HS-27A (cell line): Measurements from ENCODE around the gene ANKRD33B.
"Not testable (repeated sequence)": the region's sequence is repeated elsewhere in the genome, so short reads cannot be mapped to it uniquely, and the experiment has no call there.

ENCODE experiments used
- DNase-seq: peaks from one replicate; pipeline ENCODE4 v3.0.0-alpha.2; 2012; ENCODE audit warnings: low read depth, missing footprints

The ANKRD33B gene

DNA sequence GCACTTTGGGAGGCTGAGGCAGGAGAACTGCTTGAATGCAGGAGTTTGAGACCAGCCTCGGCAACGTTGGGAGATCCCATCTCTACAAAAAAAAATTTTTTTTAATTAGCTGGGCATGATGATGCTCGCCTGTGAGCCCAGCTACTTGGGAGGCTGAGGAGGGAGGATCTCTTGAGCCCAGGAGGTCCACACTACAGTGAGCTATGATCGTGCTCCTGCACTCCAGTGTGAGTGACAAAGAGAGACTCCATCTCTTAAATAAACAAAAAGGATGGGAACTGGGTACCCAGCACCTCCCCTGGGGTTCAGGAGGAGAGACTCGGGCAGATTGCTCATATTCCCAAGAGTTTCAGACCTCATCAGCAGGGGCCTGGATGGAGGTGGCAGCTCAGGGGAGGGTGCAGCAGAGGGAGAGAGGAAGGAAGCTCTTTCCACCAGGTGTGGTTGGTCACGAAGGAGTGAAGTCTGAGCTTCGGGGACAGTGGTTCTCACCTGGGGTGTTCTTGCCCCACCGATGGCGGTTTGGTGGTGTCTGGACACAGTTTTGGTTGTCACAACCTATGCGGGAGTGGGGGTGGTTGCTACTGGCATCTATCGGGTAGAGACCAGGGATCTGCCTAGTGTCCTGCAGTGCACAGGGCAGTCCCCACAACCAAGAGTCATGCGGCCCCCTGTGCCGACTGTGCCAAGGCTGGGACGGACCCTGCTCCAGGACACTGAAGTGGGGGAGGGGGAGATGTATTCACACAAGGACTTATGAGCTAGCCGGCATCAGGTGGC lies 72.7 kb downstream of the ANKRD33B start:
- DNase-seq, result no peak

DNA sequence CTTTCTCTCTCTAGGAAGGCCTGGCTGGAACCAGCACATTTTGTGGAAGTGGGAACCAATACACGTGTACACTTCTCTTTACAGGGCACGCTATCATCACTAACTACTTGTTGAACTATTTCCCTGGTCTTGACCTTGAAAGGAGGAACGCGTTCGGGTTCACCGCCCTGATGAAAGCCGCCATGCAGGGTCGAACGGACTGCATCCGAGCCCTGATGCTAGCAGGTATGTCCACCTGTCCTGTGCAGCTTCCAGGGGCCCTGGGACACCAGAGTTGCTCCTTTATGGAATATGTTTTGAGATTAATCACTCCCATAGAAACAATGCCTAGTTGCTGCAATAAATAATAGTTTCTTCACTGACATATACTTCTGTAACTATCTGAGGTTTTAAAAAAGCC lies 74.1 kb downstream of the ANKRD33B start:
- no peak for DNase-seq

DNA sequence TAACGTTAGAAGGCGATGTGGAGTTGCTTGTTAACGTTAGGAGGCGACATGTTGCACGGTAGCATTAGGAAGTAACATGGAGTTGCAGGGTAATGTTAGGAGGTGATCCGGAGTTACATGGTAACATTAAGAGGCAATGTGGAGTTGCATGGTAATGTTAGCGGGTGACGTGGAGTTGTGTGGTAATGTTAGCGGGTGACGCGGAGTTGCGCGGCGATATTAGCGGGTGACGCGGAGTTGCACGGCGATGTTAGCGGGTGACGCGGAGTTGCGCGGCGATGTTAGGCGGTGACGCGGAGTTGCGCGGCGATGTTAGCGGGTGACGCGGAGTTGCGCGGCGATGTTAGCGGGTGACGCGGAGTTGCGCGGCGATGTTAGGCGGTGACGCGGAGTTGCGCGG lies 74.9 kb downstream of the ANKRD33B start:
- not testable (repeated sequence) for DNase-seq

DNA sequence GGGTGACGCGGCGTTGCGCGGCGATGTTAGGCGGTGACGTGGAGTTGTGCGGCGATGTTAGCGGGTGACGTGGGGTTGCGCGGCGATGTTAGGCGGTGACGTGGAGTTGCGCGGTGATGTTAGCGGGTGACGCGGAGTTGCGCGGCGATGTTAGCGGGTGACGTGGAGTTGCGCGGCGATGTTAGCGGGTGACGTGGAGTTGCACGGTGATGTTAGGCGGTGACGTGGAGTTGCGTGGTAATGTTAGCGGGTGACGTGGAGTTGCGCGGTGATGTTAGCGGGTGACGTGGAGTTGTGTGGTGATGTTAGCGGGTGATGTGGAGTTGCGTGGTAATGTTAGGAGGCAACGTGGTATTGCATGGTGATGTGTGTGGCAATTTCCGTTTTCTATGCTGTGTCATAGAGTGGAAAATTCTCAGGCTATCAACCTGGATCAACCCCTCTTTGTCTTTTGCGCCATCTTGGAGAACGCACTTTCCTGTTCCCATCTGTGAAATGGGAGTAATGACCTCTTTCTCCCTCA lies 76.0 kb downstream of the ANKRD33B start:
- no peak for DNase-seq

DNA sequence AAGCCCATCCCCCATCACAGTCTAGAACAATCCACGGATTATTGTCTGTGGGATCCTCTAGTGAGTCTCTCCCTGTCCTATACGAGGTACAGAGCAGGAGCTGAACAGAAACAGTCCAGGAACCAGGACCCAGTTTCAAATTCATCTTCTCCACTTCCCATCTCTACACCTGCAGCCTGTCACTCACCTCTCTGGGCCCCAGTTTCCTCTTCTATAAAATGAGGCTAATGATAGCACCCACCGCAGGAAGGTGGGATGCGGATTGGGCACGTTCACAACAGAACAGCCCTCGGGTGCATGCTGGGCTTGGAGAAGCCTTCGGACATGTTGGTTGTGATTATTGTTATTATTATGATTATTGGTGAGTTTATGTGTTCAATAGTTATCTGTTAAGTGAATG lies 78.5 kb downstream of the ANKRD33B start:
- DNase-seq, result no peak

DNA sequence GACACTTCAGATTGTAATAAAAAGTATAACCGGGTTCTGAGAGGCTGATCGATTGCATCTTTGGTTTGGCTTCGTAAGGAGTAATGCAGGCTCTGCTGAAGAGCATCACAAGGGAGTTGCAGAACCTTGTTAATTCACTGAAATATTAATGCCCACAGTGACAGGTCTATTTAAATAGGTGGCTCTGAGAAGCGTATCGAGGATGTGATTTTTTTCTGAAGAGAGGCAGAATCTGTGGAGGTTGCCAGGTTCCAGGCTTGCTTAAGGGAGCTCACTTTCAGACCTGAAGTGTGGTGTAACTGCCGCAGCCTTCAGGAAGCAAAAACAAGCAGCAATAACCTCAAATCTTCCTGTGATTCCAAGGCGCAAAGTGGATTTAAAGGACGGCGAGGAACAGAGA lies 80.3 kb downstream of the ANKRD33B start:
- no peak for DNase-seq

DNA sequence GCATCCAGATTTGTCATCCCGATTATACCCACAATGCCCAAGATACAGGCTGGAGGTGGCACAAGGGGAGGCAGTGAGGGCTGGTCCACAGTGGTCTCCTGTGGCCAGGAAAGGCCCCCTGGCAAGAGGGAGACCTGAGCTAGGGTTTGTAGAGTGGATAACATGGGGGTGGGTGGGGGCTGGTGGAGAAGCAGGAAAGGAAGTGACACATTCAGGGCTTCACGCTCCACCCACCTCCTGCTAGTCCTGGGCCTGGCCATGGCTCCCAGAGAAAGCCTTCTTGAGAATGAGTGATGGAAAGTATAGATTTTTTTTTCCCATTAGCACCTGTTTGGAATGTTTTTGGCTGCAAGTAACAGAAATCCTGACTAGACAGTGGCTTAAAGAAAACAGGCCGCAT lies 81.3 kb downstream of the ANKRD33B start:
- no peak for DNase-seq

DNA sequence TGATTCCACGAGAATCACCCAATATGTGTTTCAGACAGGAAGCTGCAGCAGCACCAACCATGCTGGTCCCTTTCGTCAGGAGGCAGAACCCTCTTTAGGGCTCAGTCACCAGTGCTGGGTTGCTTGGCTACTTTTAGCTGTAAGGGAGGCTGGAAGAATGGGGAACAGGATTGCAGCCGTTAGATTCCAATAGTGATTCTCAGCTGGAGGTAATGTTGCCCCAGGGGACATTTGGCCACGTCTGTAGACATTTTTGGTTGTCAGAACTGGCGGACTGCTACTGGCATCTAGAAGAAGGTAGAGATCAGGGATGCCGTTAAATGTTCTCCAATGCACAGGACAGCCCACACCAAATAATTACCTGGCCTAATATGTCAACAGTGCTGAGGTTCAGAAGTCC lies 81.8 kb downstream of the ANKRD33B start:
- DNase-seq, result no peak

DNA sequence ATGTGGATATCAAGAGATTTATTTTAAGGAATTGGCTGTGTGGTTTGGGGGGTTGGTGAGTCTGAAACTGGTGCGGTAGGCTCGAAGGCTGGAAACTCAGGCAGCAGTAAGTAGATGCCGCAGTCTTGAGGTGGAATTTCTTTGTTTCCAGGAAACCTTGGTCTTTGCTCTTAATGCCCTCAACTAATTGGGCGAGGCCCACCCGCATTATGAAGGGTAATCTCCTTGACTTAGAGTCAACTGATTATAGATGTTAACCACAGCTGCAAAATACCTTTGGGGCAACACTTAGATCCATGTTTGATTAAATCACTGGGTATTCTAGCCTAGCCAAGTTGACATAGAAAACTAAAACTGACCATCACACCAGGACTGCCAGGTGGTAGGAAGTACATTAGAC lies 83.8 kb downstream of the ANKRD33B start:
- DNase-seq, result no peak

DNA sequence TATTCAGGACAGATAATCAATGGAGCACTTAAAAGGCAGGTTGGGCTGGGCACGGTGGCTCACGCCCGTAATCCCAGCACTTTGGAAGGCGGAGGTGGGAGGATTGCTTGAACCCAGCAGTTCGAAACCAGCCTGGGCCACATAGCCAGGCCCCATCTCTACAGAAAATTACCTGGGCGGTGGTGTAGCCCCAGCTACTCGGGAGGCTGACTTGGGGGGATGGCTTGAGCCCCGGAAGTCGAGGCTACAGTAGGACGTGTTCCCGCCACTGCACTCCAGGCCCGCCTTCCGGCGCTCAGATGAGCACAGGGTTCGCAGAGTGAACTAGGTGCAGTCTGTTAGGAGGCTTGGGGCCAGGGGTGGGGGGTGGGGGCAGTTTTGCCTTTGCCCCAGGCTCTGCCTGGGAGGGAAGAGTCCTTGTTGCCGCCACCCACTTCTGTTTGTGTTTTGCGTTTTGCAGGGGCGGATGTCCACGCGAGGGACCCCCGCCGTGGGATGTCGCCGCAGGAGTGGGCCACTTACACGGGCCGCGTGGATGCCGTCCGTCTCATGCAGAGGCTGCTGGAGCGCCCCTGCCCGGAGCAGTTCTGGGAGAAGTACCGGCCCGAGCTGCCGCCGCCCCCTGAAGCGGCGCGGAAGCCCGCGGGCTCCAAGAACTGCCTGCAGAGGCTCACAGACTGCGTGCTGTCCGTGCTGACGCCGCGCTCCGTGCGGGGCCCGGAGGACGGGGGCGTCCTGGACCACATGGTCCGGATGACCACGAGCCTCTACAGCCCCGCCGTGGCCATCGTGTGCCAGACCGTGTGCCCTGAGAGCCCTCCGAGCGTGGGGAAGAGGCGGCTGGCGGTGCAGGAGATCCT lies 85.2 kb downstream of the ANKRD33B start:
- no peak for DNase-seq

DNA sequence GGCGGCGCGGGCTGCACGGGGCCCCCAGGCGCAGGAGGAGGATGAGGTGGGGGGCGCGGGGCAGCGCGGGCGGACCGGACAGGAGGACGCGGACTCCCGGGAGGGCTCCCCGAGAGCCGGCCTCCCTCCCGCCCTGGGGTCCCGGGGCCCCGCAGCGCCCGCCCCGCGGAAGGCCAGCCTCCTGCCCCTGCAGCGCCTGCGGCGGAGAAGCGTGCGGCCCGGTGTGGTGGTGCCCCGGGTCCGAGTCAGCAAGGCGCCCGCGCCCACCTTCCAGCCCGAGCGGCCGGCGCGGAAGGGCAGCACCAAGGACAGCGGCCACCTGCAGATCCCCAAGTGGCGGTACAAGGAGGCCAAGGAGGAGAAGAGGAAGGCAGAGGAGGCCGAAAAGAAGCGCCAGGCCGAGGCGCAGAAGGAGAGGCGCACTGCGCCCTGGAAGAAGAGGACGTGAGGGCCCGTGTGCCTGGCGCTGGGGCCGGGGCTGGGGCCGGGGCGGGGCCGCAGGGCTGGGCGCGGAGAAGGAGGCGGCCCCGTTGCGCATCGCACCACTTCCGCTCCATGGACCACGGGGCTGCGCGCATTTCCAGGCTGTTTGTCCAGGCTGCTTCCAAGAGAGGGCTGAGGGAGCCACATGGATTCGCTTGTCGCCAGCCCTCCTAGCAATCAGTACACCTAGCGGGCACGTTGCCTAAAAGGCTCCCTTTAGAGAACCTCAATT lies 86.0 kb downstream of the ANKRD33B start:
- DNase-seq, result no peak

DNA sequence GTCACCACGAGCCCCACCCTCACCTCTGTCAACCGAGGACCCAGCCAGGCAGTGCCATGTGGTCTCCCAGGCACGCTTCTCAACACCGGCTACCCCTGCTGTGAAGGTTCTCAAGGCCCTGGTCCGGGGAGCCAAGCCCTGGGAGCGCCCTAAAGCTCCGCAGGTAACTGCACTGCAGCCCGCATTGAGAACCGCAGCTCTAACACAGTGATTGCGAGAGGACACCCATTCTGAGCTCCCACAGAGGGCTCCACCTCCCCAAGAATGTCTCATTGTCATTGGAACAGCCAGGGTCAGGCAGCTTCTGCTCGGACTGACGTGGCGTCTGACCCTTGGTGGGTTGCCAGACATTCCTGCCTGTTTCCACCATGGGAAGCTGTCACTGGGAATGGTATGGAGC lies 88.3 kb downstream of the ANKRD33B start:
- no peak for DNase-seq

DNA sequence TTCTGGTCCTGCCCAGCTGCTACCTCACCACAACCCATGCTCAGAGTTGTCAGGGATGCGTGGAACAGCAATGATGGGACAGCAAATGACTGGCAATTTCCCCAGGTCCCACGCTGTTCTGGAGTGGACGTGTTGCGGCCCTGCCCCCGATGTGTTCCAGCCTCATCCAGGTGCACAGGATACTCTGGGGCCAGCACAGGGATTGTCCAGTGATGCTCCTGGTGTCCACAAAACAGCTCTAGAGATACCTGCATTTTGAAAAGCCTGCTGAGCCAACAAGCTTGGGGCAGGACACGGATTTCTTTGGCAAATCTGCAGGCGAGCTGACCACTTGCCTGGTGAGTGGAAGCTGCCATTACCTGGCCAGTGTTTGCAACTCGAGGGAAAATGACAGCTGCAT lies 88.7 kb downstream of the ANKRD33B start:
- DNase-seq, result no peak

DNA sequence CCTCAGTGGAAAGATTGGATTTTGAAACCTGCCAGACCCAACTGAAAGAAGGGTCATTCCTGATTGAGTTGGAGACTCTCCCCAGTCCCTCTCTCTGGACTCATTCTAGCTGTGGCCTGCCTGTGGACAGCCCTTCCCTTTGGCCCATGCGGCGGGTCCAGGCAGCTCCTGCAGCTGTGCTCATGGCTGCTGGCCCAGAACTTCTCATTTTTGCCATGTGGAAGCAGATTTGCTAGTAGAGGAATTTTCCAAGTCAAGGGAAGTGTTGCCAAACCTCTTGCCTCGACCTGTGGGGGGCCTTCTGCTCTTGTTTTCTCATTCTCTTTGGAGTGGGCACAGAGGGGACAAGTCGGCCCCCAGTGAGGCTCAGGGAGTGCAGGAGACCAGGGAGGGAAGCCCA lies 89.2 kb downstream of the ANKRD33B start:
- DNase-seq, result no peak

DNA sequence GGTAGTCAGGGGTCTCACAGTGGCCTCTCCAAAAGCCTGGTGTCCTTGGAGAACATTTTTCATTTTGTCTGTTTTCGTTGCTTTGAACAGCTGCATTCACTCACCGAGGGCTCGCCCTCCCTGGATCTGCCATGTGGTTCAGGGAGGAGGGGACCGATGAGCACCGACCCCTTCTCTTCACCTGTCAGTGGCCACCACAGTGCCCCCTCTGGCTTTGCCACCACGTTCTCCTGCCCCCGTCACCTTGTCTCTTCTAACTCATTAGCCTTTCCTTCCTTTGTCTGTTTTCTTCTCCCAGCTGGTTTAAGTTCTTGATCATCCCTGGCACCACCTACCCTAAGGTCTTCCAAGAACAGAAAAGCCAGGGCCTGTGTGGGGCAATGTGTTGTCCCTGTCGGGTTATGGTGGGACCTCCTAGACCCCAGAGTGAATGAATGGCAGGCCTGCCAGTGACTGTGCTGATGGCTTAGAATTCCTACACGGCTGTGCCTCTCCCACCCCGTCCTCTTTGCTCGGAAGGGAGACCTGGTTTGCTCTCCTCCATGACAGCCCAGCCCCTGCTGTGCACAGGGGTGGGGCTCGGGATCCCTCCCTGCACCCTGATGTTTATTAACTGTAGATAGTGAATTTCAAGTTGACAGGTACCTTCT lies 90.0 kb downstream of the ANKRD33B start:
- DNase-seq, result no peak

DNA sequence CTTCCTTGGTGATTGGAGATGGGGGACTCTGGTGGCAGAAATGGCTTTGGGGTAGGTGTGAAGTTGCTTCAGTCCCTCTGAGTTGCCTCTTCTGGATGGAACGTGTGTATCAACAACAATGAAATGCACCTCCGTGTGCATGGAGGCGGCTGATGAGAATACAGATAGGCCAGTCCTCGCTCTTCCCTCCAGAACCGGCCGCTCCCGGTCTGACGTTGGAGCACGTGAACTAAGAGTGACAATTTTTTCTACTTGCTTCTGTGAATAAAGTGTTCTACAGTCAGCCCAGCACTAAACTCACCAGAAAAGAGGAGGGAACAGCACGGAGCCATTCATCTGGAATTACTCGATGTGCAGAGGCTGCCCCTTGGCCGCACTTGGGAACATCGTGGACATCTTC lies 90.7 kb downstream of the ANKRD33B start:
- DNase-seq, result no peak

DNA sequence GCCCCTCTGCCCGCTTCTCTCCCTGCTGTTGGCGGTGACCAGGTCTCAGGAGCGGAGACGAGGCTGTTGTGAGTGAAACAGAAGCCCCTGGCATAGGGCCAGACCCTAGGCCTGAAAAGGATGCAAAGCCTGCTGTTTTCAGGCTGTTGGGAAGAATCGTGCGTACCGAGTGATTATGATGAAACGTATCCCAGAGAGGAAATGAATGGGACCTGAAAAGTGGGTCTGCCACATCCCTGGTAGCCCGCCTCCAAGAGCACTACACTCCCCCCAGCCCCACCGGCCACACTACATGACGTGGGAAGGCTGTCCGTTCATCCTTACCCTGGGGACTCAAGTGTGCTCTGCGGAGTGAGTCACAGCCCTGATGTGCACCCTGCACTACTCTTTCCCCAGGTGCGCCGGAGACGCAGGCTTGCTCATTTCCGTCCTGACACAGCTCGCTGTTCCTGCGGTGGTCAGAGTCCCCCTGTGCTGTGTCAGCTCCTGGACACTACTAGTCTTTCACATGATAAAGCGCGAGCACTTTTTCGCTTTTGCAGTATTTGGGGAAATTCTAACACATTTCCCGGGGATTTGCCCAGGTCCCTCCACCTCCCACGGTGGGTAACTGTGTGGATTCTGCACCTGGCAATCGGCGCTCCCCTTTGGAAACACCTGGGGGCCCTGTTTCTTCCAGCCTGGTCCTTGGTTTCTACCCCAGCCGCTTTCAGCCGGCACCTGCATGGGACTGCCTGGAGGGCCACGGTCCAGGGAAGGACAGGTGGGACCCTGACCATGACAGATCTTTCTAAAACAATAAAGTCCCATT lies 91.5 kb downstream of the ANKRD33B start:
- DNase-seq, result no peak

DNA sequence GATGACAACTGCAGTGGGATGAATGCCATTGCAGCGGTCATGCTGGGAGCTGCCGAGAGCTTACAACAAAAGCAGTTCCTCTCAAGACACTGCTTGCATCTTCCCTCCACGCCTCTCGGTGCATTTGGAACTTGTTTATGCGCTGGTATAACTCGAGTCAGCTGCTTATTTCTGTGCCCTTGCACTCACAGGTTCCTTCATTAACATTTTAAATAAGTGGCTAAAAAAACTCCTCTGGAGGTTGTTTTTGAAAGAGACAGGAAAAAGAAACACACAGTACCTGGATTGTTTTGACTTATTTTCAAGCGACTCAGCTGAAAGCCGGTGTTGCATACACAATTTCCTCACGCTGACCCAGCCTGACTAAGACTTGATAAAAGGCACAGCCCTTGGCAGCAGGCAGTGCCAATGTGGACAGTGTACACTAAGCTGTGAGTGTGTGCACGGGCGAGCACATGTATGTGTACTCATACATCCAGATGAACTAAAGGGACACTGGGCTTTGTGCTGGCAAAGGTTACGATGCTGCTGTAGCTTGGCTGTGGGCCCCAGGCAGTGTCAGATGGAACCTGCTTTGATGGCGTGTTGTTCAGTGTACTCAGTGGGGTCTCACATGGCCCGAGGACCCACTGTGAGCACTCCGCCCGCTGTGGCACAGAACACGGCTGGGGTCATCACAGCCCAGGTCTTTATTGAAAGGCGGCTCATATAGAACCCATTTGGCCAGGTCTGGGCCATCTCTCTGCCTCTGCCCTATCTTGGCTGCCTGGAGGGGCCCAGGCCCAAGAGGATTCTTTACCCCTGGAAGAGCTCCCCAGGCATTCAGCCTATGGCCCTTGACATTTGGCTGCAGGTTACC lies 92.3 kb downstream of the ANKRD33B start:
- no peak for DNase-seq

DNA sequence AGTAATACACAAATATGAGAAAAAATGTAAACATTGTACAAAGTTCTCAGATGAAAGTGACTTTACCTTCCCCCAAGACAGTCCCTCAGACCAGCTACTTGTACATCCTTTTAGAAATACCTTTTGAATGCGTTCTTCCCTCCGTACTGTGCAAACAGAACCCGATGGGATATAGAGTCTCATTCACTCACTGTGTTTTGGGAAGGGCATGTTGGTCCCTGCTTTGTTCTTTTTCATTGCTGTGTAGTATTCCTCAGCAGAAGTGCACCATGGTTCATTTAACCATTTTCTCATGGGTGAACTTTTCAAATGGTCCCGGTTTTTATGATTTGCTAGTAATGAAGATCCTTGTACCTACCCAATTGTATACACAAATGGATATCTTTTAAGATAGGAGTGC lies 94.4 kb downstream of the ANKRD33B start:
- no peak for DNase-seq

DNA sequence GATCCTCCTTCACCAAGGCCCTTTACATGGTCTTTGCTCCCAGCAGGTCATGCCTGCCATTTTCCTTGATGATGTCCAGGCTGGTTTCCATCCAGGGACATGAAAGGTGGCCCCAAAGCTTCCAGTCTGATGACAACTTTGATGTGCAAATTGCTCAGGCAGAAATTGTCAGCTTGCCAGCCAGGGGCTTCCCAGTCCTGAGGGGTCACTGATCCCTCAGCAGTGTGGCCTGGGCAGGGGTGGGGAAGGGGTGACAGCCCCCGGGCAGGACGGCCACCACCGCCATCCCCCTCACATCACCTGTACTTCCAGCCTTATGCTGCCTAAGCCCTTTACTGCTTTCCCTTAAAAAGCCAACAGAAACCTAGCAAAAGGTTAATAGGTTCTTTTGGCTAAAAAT lies 96.3 kb downstream of the ANKRD33B start:
- DNase-seq, result no peak
